Suppressor macrophage treated with lipopolysaccharide for 4 hours (primary cell): ENCODE results near the gene AMDHD2.
"Not testable (repeated sequence)": the region's sequence is repeated elsewhere in the genome, so short reads cannot be mapped to it uniquely, and the experiment has no call there.

Experiments
- DNase-seq: peaks from one replicate; pipeline ENCODE4 v3.0.0-alpha.2; 2020

Gene AMDHD2

DNA sequence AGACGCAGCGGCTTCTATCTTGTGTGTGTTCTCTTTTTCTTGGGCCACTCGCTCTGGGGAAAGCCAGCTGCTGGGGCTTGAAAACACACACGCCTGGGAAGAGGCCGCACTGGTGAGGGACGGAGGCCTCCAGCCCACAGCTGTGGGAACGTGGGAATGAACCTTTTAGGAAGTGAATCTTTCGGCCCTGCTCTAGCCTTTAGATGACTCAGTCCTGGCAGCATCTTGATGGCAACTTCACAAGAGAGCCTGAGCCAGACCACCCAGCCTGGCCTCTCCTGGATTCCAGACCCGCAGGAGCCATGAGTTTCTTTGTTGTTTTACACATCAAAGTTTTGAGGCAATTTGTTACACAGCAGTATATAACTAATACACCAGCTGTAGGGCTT, 15.4 kb downstream of the AMDHD2 start:
- peak; percentile 96 for DNase-seq

DNA sequence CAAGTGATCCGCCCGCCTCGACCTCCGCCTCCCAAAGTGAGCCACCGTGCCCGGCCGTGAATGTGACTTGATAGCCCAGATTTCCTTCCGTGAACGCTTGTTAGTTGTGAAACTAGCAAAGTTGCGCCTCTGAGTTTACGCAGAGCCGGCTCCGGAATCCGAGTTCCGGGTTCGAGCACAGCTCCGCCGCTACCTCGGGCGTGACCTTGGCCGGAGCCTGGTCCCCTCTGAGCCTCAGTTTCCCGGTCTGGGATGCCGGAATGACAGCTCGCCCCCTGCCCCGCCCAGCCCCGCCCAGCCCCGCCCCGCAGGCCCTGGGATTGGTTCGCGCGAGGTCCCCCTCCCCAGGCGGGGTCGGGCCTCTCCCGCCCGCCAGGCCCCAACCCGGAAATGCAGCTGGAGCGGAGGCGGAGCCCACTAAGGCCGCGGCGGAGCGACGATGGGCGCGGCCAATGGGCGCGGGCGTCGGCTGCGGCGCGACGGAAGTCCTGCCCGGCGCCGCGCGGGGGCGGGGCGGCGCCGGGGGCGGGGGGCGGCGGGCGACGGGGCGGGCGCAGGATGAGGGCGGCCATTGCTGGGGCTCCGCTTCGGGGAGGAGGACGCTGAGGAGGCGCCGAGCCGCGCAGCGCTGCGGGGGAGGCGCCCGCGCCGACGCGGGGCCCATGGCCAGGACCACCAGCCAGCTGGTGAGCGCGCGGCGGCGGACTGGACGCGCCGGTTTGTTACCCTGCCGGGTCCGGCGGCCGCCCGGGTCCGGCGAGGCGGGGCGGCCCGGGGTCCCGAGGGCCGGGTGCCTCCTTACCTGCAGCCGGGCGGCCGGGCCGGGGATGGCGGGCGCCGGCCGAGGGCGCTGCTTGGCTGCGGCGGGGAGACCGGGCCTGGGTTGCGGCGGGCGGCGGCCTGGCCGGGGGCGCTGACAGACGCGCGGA, 17.5 kb downstream of the AMDHD2 start, which contains the start of gene PDPK1:
TSS of gene PDPK1 (plus strand) at position 571 of the 929 bp plus-strand sequence. CDS start at position 663, 92 bp downstream.
- DNase-seq, result peak; percentile 99

DNA sequence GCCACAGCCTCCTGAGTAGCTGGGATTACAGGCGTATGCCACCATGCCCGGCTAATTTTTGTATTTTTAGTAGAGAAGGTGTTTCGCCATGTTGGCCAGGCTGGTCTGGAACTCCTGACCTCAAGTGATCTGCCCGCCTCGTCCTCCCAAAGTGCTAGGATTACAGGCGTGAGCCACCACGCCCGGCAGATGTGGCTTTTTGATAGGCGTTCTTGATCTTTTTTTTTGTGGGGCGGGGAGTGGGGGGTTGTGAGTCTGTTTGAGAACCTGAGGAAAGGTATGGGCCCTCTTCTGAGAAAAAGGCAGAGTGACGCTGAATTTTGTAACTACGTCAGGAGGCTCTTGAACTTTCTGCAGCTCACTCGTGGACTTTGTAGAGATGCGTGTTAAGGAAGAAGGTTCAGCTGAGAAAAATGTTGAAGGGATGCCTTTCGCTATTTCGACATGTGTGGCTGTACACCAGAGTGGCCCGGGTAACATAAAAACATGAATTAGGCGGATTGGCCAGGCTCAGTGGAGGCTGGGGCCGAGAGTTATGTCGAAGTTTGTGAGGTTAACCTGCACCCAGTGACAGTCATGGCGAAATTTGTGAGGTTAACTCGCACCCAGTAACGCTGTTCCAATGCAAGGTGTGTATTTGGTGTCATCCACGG, 19.1 kb downstream of the AMDHD2 start:
- not testable (repeated sequence) for DNase-seq

DNA sequence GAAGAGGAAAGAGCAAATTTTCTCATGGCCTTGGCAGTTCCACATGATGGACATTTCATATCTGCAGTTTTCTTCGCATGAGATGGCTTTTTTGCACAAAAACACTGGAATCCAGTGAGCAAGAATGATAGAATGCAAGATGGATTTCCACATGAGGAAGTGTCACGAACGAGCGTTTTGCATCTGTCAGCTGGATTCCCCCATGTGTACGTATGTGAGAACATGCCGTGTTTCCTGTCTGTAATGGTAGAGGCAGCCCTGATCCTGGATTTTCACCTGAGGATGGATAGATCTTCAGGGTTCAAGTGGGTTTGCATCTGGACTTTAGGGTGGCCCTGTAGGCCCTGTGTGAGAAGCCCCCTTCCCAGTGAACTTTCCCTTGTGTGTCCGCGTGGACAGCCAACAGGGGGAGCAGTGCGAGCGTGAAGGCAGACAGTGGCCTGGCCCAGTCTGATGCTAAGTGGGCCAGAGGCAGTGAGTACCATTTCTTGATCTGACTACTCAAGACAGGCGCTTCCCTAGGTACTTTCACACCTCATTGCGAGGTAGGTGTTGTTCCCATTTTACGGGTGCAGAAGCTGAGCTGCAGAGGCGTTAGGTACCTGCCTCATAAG, 19.8 kb downstream of the AMDHD2 start:
- DNase-seq, result not testable (repeated sequence)

DNA sequence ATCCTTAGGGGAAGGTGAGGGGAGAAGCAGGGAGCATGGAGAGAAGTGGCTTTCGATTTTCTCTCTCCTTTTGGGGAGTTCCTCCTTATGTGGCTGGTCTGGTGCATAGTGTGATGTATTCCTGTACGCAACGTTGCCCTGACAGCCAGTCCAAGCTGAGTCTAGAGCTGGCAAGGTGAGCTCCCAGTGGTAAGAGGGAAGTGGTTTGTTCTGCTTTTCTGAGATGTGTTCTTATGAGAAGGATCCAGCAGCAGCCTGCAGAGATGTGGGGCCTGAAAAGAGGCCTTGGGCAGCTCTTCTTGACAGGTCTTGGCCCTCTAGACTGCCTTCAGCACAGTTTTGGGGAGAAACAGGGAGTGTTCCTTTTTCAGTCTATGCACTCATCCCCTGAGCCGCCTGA, 20.7 kb downstream of the AMDHD2 start:
- not testable (repeated sequence) for DNase-seq

DNA sequence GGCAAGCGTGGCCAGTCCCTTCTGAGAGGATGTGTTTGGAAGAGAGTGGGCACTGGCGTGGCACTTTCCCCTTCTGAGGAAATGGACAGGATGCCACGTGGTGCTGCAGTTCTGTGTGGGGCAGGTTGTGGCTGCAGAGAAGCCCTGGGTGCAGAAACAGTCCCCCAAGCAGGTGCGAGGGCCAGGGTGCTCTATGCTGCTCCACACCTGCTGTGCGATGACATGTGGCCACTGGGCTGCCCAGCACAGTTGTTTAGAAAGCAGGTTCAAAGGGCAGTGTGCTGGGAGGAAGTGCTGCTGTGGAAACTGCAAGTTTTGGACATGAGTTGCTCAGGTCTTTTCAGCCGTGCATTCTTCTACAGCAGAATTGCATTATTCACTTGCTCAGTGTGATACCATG, 21.2 kb downstream of the AMDHD2 start:
- not testable (repeated sequence) for DNase-seq

DNA sequence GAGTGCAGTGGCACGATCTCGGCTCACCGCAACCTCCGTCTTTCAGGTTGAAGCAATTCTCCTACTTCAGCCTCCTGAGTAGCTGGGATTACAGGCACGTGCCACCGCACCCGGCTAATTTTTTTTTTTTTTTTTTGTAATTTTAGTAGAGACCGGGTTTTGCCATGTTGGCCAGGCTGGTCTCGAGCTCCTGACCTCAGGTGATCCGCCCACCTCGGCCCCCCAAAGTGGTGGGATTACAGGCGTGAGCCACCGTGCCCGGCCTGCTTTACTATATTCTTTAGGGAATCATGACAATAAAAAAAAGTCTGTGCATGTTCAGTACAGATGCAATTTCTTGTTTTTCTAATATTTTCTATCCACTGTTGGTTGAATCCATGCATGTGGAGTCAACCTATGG, 23.6 kb downstream of the AMDHD2 start:
- DNase-seq, result not testable (repeated sequence)

DNA sequence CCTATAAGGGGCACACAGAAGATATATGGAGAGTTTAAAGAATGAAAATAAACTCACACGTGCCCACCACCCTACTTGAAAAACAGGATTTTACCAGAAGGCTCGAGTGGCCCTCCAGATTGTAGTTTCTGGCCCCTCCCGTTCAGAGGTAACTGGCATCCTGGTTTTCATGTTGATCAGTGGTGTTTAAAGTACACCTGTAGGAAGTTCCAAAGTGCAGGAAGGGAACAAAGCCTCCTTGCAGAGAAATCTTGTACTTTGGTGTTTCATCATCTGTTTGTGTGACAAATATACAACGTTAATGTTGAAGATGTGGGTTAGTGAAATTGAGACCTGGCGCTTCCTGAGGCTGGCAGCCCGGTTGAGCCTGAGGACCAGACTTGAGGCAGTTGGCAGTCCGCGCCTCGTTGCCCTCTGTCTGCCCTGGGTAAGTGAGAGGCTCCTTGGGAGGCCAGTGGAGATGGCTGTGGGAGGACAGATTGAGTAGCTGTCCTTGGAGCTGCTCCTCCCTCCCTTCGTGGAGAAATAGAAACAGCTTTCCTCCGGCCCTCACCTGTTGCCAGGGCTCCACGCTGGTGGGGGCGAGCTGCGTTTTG, 30.2 kb downstream of the AMDHD2 start:
- not testable (repeated sequence) for DNase-seq

DNA sequence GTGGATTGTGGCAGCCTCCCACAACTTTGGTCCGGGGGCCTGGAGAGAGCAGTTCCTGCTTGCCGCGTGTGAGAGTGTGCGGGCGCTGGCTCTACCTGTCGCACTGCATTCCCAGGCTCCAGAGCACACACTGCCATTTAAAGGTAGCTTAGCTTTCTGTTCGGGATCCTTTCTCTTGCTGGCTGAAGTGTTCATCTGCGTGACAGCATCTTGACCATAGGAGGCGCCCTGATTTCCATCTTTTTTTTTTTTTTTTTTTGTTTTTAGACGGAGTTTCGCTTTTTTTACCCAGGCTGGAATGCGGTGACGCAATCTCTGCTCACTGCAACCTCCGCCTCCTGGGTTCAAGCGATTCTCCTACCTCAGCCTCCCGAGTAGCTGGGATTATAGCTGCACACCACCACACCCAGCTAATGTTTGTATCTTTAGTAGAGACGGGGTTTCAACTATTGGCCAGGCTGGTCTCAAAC, 31.3 kb downstream of the AMDHD2 start:
- peak; percentile 28 for DNase-seq

DNA sequence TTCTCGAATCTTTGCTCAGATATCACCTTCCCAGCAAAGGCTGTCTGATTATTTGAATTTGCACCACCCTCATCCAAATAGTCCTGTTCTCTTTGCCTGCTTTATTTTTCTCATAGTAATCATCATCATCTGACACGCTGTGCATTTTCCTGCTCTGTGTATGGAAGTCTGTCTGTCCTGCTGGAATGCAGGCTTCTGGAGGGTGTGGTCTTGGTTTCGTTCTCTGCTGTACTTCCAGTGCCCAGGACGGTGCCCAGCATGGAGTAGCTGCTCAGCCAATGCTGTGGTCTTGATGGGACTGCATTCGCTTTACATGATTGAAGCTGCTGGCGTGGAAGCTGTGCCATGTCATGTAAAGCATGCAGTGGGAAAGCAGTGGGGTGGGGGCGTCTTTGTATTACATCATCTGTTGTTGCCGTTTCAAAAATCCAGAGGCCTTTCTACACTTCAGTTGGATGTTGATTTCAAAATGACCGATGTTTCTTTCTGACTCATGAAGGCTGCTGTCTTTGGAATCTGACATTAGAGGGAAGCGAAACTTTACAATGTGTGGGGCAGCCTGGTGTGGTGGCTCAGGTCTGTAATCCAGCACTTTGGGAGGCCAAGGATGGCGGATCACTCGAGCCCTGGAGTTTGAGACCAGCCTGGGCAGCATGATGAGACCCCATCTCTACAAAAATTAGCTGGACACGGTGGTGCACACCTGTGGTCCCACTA, 34.7 kb downstream of the AMDHD2 start:
- DNase-seq, result not testable (repeated sequence)

DNA sequence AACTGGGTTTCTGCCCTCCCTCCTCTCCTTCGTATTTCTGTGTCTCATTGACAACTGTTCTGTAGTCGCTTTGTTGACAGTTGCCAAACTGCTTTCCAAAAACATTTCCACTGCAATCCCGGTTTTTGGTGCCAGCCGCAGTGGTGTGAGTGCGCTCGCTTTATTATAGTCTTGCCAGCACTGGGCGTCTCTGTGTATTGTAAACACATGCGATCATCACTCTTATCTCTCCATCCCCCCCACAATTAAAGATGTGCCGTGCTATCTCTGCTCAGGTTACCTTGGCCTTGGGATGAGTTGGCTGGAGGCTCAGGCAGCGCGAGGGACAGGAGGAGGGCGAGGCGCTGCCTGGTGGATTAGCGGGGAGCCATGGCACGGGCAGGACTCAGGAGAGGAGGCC, 37.0 kb downstream of the AMDHD2 start:
- not testable (repeated sequence) for DNase-seq

DNA sequence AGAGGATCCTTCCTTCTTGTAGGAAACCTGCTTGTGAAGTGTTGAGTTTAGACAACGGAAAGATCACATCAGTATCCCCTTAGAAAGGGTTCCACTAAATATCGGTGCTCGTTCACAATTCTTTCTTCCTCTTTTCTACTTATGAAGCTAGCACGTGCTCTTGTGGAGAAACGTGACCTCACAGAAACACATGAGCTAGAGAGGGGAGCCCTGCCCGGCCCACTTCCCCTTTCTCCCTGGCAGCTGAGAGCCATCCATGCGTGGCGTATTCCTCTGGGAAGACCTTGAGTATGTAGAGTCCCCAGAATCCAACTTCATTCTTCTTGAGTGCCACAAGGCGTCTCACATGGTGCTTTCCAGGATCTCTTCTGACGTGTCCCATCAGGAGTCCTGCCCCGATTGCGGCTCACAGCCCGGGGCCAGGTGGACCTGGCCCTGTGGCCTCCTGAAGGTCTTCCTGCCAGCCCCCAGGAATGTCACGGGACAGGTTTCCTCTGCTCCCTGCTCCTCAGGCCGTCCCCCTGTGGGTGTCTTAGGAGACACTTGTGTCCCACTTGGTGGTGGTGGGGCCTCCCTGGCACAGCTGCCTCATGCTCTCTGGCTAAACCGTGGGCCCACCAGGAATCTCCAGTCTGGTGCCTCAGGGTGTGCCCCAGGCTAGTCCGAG, 40.1 kb downstream of the AMDHD2 start:
- not testable (repeated sequence) for DNase-seq

DNA sequence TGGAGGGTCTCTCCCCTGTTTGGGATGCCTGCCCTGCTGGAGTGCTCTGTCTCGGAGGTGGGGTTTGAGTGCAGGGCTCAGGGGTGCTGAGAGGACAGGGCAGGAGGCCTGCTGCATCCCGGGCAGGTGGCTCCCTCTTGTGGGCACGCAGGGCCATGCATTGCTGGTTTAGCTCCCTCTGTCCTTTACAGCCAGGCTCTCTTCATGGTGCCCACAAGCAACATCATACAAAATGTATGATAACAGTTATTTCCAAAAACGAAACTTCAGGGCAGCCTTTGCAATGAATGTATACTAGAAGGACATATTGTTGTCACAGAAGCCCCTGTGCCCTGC, 40.6 kb downstream of the AMDHD2 start:
- not testable (repeated sequence) for DNase-seq

DNA sequence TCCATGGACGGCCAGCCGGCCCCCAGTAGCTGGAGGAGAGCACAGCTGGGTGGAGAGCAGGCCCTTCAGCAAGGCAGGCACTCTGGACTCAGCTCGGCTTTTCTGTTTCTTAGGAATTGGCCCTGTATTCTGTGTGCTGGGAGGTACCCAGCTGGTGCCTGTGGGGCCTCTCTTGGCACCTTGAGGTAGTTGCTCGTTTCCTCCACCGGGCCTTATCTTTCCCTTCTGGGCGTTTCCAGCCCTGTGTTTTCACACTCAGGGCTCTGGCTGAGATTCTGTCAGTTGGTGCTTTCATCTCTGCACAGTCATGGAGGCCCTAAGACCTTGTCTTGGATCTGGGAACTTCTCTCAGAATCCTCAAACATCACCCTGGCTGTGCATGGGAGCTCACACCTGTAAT, 47.3 kb downstream of the AMDHD2 start:
- DNase-seq, result not testable (repeated sequence)

DNA sequence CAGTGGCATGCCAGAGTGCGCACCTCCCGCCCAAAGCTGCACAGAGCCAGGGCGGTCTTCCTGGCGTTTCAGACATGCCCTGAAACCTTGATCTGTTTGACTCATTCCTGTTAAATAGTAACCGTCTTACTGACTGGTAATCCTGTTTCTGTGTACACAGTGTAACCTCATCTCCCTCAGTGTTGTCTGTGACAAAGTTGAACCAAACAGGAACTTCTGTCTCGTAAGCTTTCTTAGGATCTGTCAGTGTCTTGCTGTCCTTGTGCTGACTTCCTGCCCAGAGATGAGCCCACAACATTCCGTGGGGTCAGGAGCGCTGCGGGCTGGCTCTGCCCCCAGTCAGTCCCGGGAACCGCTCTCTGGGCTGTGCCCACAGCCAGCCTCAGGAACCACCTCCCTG, 48.4 kb downstream of the AMDHD2 start:
- DNase-seq, result not testable (repeated sequence)

DNA sequence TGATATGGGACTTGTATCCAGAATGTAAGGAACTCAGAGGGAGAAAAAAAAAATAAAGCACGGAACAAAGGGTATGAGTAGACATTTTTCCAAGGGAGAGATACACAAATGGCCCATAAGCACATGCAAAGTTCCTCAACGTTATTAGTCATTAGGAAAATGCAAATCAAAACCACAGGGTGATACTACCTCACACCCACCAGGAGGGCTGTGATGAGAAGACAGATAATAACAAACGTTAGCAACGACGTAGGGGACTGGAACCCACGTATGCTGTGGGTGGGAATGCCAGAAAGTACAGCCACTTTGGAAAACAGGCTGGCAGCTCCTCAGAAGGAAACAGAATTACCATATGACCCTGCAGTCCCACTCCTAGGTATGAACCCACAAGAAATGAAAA, 52.5 kb downstream of the AMDHD2 start:
- not testable (repeated sequence) for DNase-seq

DNA sequence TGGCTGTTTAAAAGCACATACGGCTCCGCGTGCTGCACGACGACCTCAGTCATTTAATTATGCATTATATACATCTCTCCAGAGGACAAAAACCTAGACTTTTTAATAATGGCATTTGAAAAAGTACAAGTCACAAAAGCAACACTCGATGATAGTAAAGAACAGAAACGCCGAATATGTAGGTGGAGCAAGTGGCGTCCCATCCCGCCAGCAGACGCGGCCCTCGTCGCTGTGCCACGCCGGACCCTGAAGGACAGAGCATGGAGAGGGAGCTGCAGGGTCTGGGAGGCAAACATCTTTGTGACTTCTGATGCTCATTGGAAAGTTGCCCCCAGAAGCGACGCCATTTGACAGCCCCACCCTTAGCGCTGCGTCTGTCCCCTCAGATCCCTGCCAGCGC, 55.7 kb downstream of the AMDHD2 start:
- not testable (repeated sequence) for DNase-seq

DNA sequence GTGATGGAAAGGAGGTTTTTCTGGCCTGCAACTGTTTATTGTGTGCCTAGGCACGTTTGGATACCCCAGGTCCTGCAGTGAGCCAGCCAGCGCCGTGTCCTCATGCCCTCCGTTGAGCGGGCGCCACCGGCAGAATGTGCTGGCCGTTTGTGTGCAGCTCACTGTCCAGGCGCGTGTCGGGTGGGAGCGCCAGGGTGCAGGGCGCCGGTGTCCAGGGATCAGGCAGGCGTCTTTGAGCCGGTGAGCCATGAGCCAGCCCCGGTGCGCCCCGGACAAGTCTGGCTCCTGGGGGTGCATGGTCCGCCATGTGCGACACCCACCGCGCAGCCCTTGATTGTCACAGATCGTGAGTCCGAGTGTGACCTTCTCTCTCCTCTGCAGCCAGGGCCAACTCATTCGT, 56.9 kb downstream of the AMDHD2 start:
- DNase-seq, result not testable (repeated sequence)

DNA sequence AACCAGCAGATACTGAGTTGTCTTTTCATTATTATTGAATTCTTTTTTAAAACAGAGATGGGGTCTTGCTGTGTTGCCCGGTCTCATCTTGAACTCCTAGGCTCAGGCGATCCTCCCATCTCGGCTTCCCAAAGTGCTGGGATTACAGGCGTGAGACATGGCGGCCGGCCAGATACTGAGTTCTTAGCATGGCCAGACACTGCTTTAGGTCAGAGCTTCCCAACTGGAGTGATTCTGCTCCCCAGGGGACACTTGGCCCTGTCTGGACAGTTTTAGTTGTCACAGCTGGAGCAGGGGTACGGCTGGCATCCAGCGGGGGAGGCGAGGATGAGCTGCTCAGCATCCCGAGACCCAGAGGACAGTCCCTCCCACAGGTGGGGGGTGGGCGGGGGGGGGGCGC, 58.7 kb downstream of the AMDHD2 start:
- DNase-seq, result not testable (repeated sequence)

DNA sequence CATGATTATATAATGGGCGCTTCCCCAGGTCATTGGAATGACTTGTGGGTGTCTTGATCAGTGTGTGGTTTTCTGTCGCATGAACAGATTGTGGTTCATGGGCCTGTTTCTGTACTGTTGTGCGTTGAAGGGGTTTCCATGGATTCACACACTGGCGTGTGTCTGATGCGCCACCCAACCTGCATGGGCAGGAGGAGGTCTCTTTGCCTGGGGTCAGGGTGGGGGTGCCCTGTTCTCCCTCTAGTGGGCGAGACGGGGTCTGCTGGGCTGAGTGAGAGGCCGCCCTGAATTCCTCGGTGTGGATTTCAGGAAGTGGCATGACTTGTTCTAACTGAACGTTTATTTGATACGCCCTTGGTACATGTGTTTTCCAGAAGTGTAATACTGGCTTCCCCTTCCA, 60.0 kb downstream of the AMDHD2 start:
- not testable (repeated sequence) for DNase-seq

DNA sequence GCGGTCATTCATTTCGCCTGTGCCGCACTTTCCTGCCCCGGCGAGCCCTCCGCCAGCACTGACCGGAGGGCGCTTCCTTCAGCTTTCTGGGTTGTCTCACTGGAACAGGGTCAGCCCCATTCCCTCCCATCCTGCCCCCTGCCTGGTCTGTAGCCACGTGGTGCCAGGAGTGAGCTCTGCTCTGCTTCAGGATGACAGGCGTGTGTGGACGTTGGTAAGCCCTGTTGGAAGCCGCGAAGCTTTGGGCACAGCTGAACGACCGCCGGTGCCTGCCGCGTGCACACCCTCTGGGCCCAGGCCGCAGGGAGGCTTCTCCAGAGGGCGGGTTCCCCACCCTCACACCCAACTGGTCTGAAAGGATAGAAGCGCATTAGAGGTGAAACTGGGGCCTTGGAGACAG, 60.6 kb downstream of the AMDHD2 start:
- not testable (repeated sequence) for DNase-seq
